ENCODE measurements around the gene BORCS5. TPM values are rescaled to one million over a fixed set of nuclear protein-coding genes. Genes with fewer than 3 reads are reported as not detected.

The BORCS5 gene
- total RNA-seq, 2 experiments from 2014 or later: 18.8 to 21.2 TPM

DNA sequence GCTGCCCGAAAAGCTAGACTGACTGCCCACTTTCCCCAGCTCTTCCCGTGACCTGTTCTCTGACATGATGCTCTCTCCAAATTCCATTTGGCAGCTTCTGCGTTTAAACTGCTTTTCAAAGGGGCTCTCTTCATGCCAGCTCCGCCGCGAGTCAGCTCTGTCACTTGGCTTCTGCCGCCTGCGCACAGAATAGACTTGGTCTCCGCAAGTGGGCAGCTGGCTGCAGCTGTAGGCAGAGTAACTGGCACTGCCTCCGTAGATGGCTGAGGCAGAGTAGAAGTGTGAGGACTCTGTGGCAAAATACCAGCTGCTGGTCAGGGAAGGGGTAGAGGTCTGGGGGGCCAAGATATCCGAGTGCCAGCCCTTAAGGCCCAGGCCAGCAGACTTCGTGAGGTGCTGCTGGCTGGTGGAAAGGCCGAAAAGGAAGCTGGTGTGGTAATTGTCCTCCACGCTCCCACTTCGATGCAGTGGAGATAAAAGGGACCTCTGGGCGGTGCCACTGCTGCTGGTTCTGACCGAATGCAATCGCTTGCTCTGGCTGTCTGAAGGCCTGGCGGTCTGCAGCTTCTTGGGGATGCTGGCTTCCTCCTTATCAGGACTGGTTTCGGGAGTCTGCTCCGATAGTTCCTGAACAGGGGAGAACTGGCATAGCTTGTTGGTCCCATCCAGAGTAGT lies 120.1 kb downstream of the BORCS5 start:
- peaks cover 60% of the 10 kb centered on the region for H3K36me3 Mint-ChIP-seq (ENCODE audit: low read depth)
- ATAC-seq: no peak

DNA sequence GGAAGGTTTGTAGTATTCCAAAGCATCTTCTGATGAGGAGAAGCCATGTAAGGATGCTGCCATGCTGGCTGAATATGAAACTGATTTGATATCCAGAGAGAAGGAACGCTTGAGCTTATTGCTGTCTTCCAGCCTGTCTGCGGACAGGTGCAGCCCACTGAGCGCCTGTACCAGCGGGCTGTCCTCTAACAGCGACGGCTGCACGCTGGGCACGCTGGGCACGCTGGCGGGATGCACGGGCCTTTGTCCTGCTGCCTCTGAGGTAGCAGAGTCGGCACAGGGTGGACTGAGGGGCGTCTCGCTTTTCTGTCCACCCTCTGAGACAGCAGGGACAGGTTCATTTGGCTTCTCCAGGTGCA lies 120.6 kb downstream of the BORCS5 start:
- H3K36me3 Mint-ChIP-seq (ENCODE audit: low read depth): peaks cover 63% of the 10 kb centered on the region
- H3K4me3 Mint-ChIP-seq: no peak overlapping the region
- peaks cover 60% of the 10 kb centered on the region for H3K4me1 Mint-ChIP-seq (ENCODE audit: low read depth)
- no peaks in the 10 kb centered on the region for H3K9me3 Mint-ChIP-seq (ENCODE audit: insufficient read depth)
- H3K27ac Mint-ChIP-seq: no peak overlapping the region
- DNase-seq: no peak
- ChIA-PET POLR2A (interaction anchor here (4.9 kb wide), 2 partner anchors 37 to 241 kb away, joined by 32 to 63 read pairs; partner anchors contain the start of gene CDKN1B), CTCF (interaction anchor here (1.4 to 11.6 kb wide), 2 partner anchors 86 to 99 kb away, joined by 5 to 124 read pairs; no protein-coding TSS in a partner anchor)
- ATAC-seq: no peak
- H3K27me3 Mint-ChIP-seq (ENCODE audit: low read depth): no peaks in the 10 kb centered on the region

More for the DNA sequence above, 120.1 kb downstream of the BORCS5 start:
- Mint-ChIP-seq H3K4me1 (ENCODE audit: low read depth) (peaks cover 57% of the 10 kb centered on the region), H3K27me3 (ENCODE audit: low read depth) (no peaks in the 10 kb centered on the region), H3K4me3 (no peak overlapping the region), H3K9me3 (ENCODE audit: insufficient read depth) (no peaks in the 10 kb centered on the region), H3K27ac (no peak overlapping the region)
- POLR2A ChIA-PET: interaction anchor here (0.8 to 4.9 kb wide), 5 partner anchors 11 to 241 kb away, joined by 3 to 63 read pairs (median 27); partner anchors contain the start of gene CDKN1B
- CTCF ChIA-PET: interaction anchor here (1.1 to 11.6 kb wide), 4 partner anchors 79 to 99 kb away, joined by 4 to 124 read pairs (median 6); no protein-coding TSS in a partner anchor
- DNase-seq: no peak

DNA sequence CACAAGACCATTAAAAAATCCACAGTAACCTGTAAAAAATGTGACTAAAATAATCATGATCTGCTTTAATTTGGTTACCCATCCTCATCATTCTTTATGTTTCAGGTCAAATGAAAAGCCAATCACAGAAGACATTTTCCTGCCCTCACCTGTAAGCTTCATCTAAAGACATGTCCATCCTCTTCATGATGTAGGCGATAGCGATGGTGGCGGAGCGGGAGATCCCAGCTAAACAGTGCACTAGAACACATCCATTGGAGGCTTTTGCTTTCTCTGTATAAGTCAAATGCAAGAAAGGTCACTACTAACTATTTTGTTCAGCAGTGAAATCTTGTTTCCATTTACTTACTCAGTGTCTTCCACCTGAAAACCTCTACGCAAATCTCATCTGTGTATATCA lies 123.2 kb downstream of the BORCS5 start:
- no peak for ATAC-seq
- Mint-ChIP-seq H3K9me3 (ENCODE audit: insufficient read depth) (no peaks in the 10 kb centered on the region), H3K36me3 (ENCODE audit: low read depth) (peaks cover 61% of the 10 kb centered on the region), H3K4me3 (no peak overlapping the region), H3K4me1 (ENCODE audit: low read depth) (peaks cover 52% of the 10 kb centered on the region), H3K27ac (no peak overlapping the region), H3K27me3 (ENCODE audit: low read depth) (no peaks in the 10 kb centered on the region)
- DNase-seq: no peak
- POLR2A ChIA-PET: interaction anchor here (1.0 to 2.8 kb wide), 3 partner anchors 38 to 256 kb away, joined by 3 to 12 read pairs (median 7); no protein-coding TSS in a partner anchor
- CTCF ChIA-PET: interaction anchor here (1.6 to 11.6 kb wide), 3 partner anchors 84 to 257 kb away, joined by 3 to 124 read pairs (median 10); no protein-coding TSS in a partner anchor

DNA sequence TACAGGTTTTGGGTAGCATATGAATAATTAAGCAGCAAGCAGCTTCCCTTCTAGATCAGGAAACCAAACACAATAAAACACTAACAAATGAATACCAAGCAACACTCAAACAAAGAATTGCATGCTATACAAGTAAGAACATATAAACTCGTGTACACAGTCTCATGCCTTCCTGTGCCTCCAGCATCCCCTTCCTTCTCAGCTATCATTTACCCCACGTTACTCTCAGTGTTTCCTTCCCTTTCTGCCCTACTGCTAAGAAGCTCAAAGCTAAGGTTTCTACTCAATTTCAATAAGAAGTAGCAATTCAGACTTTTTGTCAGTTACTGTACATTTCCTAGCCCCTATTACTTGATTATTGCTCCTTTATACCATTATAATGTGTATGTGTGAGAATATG lies 124.8 kb downstream of the BORCS5 start:
- CTCF ChIA-PET: interaction anchor here (1.0 to 11.6 kb wide), 9 partner anchors 16 to 255 kb away, joined by 3 to 124 read pairs (median 4); no protein-coding TSS in a partner anchor
- Mint-ChIP-seq H3K27ac (peak overlapping the region; percentile 92), H3K4me1 (ENCODE audit: low read depth) (peaks cover 44% of the 10 kb centered on the region), H3K36me3 (ENCODE audit: low read depth) (peaks cover 62% of the 10 kb centered on the region), H3K9me3 (ENCODE audit: insufficient read depth) (no peaks in the 10 kb centered on the region), H3K4me3 (no peak overlapping the region), H3K27me3 (ENCODE audit: low read depth) (no peaks in the 10 kb centered on the region)
- POLR2A ChIA-PET: interaction anchor here (0.6 to 3.0 kb wide), 18 partner anchors 10 to 255 kb away, joined by 3 to 17 read pairs (median 6); no protein-coding TSS in a partner anchor
- DNase-seq: no peak
- ATAC-seq: peak; percentile 69

DNA sequence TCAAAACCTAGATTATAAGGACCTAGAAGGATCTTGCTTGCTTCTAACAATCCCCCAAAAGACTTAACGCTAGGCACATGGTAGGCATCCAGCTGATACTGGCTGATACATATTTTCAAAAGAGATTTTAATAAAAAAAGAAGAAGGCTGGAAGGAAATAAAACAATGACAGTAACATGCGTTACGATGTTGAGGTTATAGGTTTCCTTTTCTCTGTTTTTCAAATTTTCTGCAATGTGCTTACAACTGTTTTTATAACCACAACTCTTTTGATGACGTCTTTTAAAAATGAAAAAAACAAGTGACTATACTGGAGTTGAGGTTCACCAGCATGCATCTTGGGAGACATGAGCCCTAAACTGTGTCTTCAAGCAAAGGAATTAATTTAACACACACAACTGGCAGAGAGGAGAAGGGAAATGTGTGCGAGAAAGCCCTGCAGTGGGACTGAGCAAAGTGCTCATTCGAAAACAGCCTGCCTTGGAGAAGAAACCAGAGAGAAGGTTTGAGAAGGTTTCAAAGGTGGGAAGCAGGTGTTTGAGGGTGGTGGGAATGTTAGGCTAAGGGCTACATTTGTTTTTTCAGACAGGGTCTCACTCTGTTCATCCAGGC lies 125.4 kb downstream of the BORCS5 start:
- ATAC-seq (peak; percentile 69), DNase-seq (peak; percentile 46)
- no peaks in the 10 kb centered on the region for H3K27me3 Mint-ChIP-seq (ENCODE audit: low read depth)
- H3K27ac Mint-ChIP-seq: peak overlapping the region; percentile 92
- H3K36me3 Mint-ChIP-seq (ENCODE audit: low read depth): peaks cover 61% of the 10 kb centered on the region
- peaks cover 49% of the 10 kb centered on the region for H3K4me1 Mint-ChIP-seq (ENCODE audit: low read depth)
- ChIA-PET POLR2A (interaction anchor here (0.7 to 3.0 kb wide), 24 partner anchors 9 to 254 kb away, joined by 3 to 17 read pairs (median 4); partner anchors contain the start of gene DUSP16), CTCF (interaction anchor here (1.0 to 11.6 kb wide), 12 partner anchors 16 to 254 kb away, joined by 3 to 124 read pairs (median 4); partner anchors contain the start of gene DUSP16)
- H3K9me3 Mint-ChIP-seq (ENCODE audit: insufficient read depth): no peaks in the 10 kb centered on the region
- H3K4me3 Mint-ChIP-seq: peak overlapping the region; percentile 61

DNA sequence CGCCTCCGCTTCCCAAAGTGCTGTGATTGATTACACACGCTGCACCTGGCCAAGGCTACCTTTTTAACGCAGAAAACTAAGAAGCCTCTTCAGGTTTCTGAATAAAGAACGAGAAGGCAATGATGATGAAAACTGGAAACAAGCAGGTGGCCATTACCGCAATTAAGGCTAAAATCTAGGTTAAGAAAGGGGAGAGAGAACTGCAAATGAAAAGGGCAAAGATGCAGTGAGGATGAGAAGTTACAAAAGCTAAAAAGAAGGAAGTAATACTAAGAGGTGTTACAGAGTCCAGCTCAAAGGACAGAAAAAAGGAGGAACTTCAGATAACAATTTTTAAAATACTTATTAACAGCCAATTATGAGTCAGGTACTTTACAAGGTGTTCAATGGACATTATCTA lies 126.1 kb downstream of the BORCS5 start:
- DNase-seq (no peak), ATAC-seq (no peak)
- Mint-ChIP-seq H3K9me3 (ENCODE audit: insufficient read depth) (no peaks in the 10 kb centered on the region), H3K27me3 (ENCODE audit: low read depth) (no peaks in the 10 kb centered on the region), H3K36me3 (ENCODE audit: low read depth) (peaks cover 59% of the 10 kb centered on the region), H3K4me3 (peak overlapping the region; percentile 61), H3K27ac (peak overlapping the region; percentile 92), H3K4me1 (ENCODE audit: low read depth) (peaks cover 55% of the 10 kb centered on the region)
- CTCF ChIA-PET: interaction anchor here (1.2 to 11.6 kb wide), 7 partner anchors 16 to 254 kb away, joined by 3 to 124 read pairs (median 4); partner anchors contain the start of gene DUSP16
- POLR2A ChIA-PET: interaction anchor here (0.6 to 3.0 kb wide), 19 partner anchors 8 to 254 kb away, joined by 3 to 17 read pairs (median 3); partner anchors contain the start of gene DUSP16

DNA sequence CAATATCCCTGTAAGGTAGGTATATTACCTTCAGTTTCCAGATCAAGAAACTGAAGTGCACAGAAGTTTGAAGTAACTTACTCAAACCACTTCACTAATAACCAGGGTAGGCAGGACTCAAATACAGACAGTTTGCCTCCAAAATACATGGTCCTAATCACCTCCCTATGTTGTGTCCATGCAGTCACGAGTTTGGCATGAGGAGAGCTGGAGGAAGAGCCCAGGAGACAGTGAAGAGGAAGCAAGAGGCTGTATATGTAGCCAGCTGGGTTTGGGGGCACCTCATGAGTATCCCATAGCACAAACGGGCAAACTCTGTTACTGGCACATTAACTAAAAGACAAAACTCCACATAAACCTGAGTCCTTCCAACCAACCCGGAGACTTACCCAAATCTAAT lies 126.6 kb downstream of the BORCS5 start:
- Mint-ChIP-seq H3K27ac (peak overlapping the region; percentile 78), H3K4me1 (ENCODE audit: low read depth) (peaks cover 59% of the 10 kb centered on the region), H3K36me3 (ENCODE audit: low read depth) (peaks cover 63% of the 10 kb centered on the region), H3K9me3 (ENCODE audit: insufficient read depth) (no peaks in the 10 kb centered on the region), H3K27me3 (ENCODE audit: low read depth) (no peaks in the 10 kb centered on the region), H3K4me3 (peak overlapping the region; percentile 39)
- POLR2A ChIA-PET: interaction anchor here (0.6 to 3.0 kb wide), 13 partner anchors 8 to 243 kb away, joined by 3 to 17 read pairs (median 4); partner anchors contain the start of gene DUSP16
- DNase-seq (no peak), ATAC-seq (no peak)
- CTCF ChIA-PET: interaction anchor here (1.2 to 11.6 kb wide), 5 partner anchors 22 to 253 kb away, joined by 3 to 124 read pairs (median 4); partner anchors contain the start of gene DUSP16

DNA sequence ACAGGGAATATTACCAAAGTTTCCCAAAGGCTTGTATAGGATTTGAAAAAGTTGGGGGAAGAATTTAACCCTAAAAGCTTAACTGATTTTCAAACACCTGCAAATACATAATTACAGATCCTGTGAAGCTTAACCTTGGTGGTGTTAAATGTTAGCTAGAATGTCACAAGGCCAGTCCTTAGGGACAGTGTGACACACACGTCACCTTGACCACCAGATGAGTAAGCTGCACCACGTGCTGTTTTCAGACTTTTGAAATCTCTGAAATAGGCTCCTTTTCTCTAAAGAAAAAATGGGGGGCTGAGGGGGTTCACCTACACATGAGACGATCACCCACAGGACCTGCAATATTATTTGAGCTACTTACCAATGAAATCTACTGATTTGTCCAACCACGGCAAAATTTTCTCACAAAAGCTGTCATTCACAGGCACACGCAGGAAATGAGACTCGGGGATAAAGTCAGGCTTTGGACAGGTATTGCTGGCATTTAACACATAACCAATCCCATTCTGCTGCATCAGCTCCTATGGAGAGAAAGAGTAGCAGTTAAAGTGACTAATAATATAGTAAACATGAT lies 129.9 kb downstream of the BORCS5 start:
- no peak for ATAC-seq
- ChIA-PET POLR2A (interaction anchor here (0.6 to 1.3 kb wide), 7 partner anchors 19 to 239 kb away, joined by 3 to 5 read pairs (median 3); partner anchors contain the start of gene DUSP16), CTCF (interaction anchor here (1.0 to 2.9 kb wide), 3 partner anchors 12 to 110 kb away, joined by 3 to 11 read pairs (median 8); no protein-coding TSS in a partner anchor)
- H3K36me3 Mint-ChIP-seq (ENCODE audit: low read depth): peaks cover 44% of the 10 kb centered on the region
- no peak for DNase-seq
- H3K27me3 Mint-ChIP-seq (ENCODE audit: low read depth): no peaks in the 10 kb centered on the region
- no peaks in the 10 kb centered on the region for H3K9me3 Mint-ChIP-seq (ENCODE audit: insufficient read depth)
- H3K4me3 Mint-ChIP-seq: no peak overlapping the region
- no peak overlapping the region for H3K27ac Mint-ChIP-seq
- H3K4me1 Mint-ChIP-seq (ENCODE audit: low read depth): peaks cover 39% of the 10 kb centered on the region

DNA sequence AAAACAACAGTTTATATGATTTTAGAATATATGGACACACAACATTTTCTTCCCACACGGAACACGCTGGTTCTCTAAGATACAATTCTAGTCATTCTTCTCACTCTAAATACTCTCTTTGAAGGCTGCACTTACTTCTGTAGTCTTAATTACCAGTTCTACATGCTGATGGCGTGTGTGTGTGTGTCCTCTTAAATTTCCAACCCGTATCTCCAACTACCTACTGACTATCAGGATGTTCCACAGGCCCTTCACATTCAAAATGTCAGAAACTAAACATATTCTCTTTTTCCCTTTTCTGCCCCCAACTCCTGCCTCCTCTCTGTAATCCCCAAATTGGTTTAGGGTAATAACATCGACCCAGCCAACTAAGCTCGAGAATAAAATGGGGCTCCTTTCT lies 130.6 kb downstream of the BORCS5 start:
- POLR2A ChIA-PET: interaction anchor here (0.6 to 1.2 kb wide), 3 partner anchors 74 to 130 kb away, joined by 3 to 6 read pairs (median 3); partner anchors contain the start of gene BORCS5
- ATAC-seq: no peak

DNA sequence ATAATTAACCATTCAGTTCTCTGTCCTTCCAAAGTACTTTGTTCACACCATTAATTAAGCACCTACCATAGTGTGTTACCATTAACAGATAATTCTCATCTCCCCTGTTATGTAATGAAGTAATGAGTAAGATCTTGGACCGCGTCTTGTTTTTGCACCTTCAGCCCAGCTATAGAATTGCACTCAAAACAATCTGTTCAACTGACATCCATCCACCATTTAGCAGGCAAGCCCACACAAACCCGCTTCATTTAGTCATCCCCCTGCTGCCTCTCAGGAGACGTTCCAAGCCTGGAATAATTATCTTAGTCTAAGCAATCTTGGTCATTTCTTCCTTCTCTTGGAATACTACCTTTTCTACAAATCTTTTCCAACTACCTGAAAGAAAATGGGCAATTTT lies 131.4 kb downstream of the BORCS5 start:
- ChIA-PET CTCF (interaction anchor here (2.1 kb wide), 1 partner anchor 112 kb away, joined by 8 read pairs; no protein-coding TSS in a partner anchor), POLR2A (interaction anchor here (0.6 to 1.0 kb wide), 2 partner anchors 83 to 131 kb away, joined by 3 to 6 read pairs; partner anchors contain the start of gene BORCS5)
- no peak overlapping the region for H3K27ac Mint-ChIP-seq

More for the DNA sequence above, 130.6 kb downstream of the BORCS5 start:
- Mint-ChIP-seq H3K9me3 (ENCODE audit: insufficient read depth) (no peaks in the 10 kb centered on the region), H3K27ac (no peak overlapping the region), H3K36me3 (ENCODE audit: low read depth) (peaks cover 40% of the 10 kb centered on the region), H3K27me3 (ENCODE audit: low read depth) (no peaks in the 10 kb centered on the region), H3K4me1 (ENCODE audit: low read depth) (peaks cover 34% of the 10 kb centered on the region), H3K4me3 (no peak overlapping the region)
- no peak for DNase-seq
- CTCF ChIA-PET: interaction anchor here (2.1 to 2.9 kb wide), 2 partner anchors 13 to 111 kb away, joined by 8 to 11 read pairs; no protein-coding TSS in a partner anchor

More for the DNA sequence above, 131.4 kb downstream of the BORCS5 start:
- Mint-ChIP-seq H3K4me1 (ENCODE audit: low read depth) (peaks cover 27% of the 10 kb centered on the region), H3K36me3 (ENCODE audit: low read depth) (peaks cover 36% of the 10 kb centered on the region), H3K9me3 (ENCODE audit: insufficient read depth) (no peaks in the 10 kb centered on the region), H3K27me3 (ENCODE audit: low read depth) (no peaks in the 10 kb centered on the region), H3K4me3 (no peak overlapping the region)
- DNase-seq (no peak), ATAC-seq (no peak)
